GM12875 (cell line): ENCODE data around the gene PAXX.
A peak's percentile ranks its signal among the peaks of the same experiment; 100 is the strongest.

Experiments used
- H3K4me3 ChIP-seq: one replicate; pipeline ENCODE4 v1.5.1; 2011; ENCODE audit warnings: low read depth, low read length, control low read depth
- CTCF ChIP-seq: IDR thresholded peaks from 2 replicates; pipeline ENCODE4 v1.5.1; 2011; ENCODE audit warnings: low read depth, mild to moderate bottlenecking, control low read depth, inconsistent platforms, low read length, moderate library complexity, borderline replicate concordance; ENCODE audit not compliant: insufficient read depth

The PAXX gene

GRCh38 chr9:136991993-136992818, at the start of gene PAXX:
Gene PAXX, plus strand, starts transcription at chr9:136992422. Its CDS starts 22 bp downstream, at chr9:136992444.
- H3K4me3 ChIP-seq, result peak within 1 kb of the TSS; percentile 69
- no peak for TF ChIP-seq CTCF

GRCh38 chr9:136942881-136943230, 49.4 kb upstream of the PAXX start:
- TF ChIP-seq CTCF, result no peak
- no peak overlapping the region for H3K4me3 ChIP-seq

- no peak for TF ChIP-seq CTCF
- H3K4me3 ChIP-seq, result peak overlapping the region; percentile 94
These were observed 48.7 kb upstream of the PAXX start for GRCh38 chr9:136943291-136944211.

GRCh38 chr9:136944212-136944518, 48.1 kb upstream of the PAXX start:
- H3K4me3 ChIP-seq, result peak overlapping the region; percentile 94
- TF ChIP-seq CTCF, result peak; percentile 23; the same call in 1 of the 2 replicates

GRCh38 chr9:136944519-136945332, 47.5 kb upstream of the PAXX start, which contains the start of the genes C8G and FBXW5:
Gene C8G, plus strand, starts transcription at chr9:136945243. Its CDS starts 78 bp downstream, at chr9:136945321.
Gene FBXW5, minus strand, starts transcription at chr9:136944738. Its CDS starts 655 bp downstream, at chr9:136944083.
- TF ChIP-seq CTCF, result peak; percentile 99
- peak within 1 kb of the TSS; percentile 94 for H3K4me3 ChIP-seq

- H3K4me3 ChIP-seq, result no peak overlapping the region
- no peak for TF ChIP-seq CTCF
These were observed 46.6 kb upstream of the PAXX start for GRCh38 chr9:136945333-136946227.
